Stimulated activated CD8-positive, alpha-beta memory T cell treated with anti-CD3 and anti-CD28 coated beads, Interleukin-7, amount 100 ng/mL, for 24 hours (primary cell): ENCODE data around the gene PIP5K1B.

Experiments
- DNase-seq: peaks from one replicate; pipeline ENCODE4 v3.0.0-alpha.2; 2020; ENCODE audit warnings: low read depth

The PIP5K1B gene

DNA sequence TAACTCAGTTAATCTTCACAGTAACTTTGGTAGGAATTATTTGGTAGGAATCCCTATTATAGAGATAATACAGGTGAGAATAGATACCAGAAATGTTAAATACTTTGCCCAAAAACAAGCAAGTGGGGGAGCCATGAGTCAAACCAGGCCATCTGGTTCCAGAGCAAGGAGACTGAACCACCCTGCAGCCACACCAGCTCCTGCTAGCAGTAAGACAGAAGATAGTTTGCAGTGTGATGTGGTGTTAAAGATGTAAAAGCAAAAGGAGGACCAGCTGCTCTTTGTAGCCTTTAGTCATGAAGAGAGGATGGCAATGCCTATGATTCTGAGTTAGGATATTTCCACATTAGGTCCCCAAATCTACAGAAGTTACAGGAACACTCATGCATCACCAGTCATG lies 207.5 kb downstream of the PIP5K1B start:
- DNase-seq = no peak

DNA sequence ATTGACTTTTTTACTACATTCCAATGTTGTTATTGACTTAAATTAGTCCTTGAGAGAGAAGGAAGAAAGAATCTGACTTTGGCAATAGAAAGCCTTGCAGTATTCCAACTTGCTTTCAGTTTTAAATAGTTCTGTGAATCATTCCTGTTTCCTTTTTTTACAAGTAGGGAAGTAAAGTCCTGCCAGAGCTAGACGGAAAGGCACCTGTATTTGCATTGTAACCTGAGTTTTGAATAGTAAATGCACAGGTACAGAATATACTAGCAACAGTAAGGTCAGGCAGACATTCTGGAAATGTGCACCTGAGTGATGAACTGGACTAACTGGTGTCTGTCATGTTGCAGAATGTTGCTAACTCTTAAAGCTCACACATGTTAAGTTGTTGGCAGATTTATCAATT lies 208.0 kb downstream of the PIP5K1B start:
- DNase-seq = no peak

- no peak for DNase-seq
These were observed 209.7 kb downstream of the PIP5K1B start for GRCh38 chr9:68914751-68915150.

DNA sequence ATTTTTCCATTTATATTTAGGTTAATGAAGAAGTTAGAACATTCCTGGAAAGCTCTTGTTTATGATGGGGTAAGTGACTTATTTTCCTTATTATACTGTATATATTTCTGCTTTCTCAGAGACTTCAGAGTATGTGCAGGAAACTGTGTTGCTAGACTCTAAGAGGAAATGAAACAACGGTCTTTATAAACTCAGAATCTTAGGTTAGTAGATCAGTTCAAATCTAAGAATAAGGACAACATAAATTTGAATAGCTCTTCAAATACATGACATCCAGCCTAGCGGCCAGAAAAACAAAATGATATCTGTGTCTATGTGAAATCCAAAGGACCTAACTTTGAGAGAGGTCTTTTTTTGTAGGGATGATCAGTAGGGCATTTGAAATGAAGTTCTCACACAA lies 214.6 kb downstream of the PIP5K1B start:
- no peak for DNase-seq

- DNase-seq = no peak
These were observed 215.9 kb downstream of the PIP5K1B start for GRCh38 chr9:68920921-68921320.

DNA sequence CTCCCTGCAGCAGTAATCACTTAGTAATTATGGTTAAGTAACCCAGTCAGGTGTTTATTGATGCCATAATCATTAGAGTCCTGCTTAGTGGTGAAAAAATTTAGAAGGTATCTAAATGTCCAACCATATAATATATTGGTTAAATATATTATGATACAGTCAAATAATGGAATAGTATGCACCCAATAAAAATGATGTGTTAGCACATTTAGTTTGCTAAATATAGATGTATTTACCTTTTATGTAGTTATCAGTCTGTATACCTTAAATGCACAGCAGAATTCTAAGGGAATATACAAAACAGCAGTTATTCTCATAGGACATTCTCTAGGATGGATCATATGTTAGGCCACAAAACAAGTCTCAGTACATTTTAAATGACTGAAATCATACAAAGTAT lies 218.4 kb downstream of the PIP5K1B start:
- DNase-seq = no peak

DNA sequence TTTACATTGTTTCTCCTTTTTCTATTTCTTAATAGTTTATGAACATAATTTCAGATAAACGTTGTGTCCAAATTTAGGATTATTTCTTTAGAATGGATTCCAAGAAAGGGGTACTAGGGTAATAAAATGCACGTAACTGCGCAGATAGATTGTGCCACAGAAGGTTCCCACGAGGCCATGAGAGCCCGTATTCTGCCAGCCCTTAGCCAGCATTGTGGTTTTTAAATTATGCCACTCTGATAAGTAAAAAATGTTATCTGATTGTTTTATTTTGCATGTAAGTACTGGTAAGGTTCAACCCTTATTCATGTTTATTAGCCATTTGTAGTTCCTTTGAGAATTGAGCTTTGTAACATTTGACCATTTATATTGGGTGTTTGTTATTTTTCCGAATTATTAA lies 220.1 kb downstream of the PIP5K1B start:
- no peak for DNase-seq

- DNase-seq = no peak
These were observed 222.1 kb downstream of the PIP5K1B start for GRCh38 chr9:68927165-68927564.

DNA sequence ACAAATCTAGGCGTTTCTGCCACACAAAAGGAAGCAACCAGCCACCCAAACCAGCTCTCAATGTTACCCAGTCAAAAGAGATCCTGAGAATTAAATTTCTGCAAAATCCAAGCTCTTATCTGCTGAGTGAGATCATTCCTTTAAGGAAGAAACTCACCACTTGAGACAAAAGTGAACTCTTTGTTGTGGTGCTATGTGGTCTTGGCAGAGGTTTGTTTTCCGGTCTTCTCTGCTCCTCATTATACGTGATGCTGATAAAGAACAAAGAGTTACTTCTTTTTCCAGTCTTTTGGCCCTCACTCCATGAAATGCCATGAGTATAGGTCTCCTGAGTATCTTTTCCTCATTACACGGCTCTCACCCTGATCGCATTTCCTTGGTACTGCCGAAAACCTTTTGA lies 226.8 kb downstream of the PIP5K1B start:
- no peak for DNase-seq

GRCh38 chr9:68932458-68932857 lies 227.4 kb downstream of the PIP5K1B start:
- no peak for DNase-seq

- DNase-seq = no peak
These were observed 228.6 kb downstream of the PIP5K1B start for GRCh38 chr9:68933434-68934328.

DNA sequence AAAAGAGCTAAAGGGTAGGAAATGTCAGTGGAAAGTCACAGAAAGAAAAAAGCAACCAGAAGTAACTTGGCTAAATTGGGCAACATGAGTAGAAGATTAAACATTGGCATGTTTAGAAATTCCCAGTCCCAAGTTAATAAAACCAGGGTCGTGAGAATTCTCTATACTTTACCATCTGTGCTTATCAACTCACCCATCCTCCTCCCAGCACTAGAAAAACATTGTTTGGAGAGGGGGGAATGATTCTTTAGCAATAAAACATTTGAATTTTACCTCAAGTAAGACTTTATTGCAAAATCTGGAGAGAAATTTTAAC lies 229.2 kb downstream of the PIP5K1B start:
- DNase-seq = no peak

DNA sequence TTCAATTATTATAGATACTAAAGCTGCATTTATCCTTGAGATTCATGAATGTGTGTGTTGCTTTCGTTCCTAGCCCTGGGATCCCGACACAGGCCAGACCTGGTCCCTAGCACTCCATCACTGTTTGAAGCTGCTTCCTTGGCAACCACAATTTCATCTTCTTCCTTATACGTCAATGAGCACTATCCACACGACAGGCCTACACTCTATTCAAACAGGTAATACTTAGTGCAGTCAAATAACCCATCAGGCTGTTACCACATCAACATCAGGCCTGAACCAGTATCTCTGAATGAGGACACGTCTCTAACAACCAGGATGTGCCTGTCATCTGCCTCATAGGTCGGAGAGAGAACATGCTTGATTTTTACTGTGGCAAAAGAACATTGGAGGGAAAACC lies 235.5 kb downstream of the PIP5K1B start:
- no peak for DNase-seq

DNA sequence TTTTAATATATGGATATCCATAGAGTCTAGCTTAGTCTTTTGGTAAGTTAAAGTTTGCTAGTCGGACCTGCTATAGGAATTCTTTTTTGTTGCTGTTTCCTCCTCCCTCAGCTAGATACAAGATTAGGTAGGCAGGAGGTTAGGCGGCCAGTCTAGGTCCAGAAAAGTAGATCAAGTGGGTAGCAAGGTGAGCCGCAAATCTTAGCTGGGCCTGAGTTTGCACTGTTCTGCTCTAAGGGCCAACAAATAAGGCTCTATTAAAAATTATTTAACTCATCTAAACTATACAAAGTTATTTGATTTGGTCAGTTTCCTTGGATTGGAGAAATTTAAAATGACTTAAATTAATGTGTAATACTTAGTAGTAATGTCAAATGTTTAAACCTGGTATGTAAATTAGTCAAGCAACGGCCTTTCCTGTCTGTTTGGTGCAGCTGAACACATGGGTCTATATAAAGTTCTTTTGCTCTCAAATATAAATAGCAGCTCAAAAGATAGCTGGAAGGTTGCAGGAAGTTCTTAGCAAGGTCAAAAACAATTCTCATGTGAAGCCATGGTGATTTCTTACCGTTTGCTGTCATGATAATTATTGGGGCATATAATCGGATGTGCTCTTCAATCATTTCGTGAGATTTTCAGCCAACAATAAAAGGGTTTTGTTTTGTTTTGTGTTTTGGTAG lies 236.9 kb downstream of the PIP5K1B start:
- no peak for DNase-seq

- no peak for DNase-seq
These were observed 237.8 kb downstream of the PIP5K1B start for GRCh38 chr9:68942790-68943189.

DNA sequence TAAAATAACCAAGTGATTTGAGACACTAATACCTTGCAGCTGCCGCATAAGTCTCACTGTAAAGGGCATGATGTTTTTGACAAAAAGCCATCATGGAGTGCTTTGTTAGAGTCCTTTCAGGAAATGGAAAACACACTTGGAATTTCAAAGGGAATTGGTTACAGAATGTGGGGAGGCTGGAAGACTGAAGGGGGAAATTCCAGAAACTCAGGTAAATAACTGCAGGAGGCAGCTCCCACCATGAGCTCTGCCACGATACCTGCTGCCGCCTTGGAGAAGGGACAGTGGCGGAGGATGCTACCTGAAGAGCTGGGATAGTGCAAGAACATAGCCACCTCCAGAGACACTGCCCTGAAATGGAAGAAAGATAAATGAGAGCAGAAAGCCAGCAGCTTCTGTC lies 242.0 kb downstream of the PIP5K1B start:
- DNase-seq = no peak

GRCh38 chr9:68947842-68948569 lies 243.0 kb downstream of the PIP5K1B start:
- DNase-seq = no peak

- DNase-seq = no peak
These were observed 244.4 kb downstream of the PIP5K1B start for GRCh38 chr9:68949271-68950000.

DNA sequence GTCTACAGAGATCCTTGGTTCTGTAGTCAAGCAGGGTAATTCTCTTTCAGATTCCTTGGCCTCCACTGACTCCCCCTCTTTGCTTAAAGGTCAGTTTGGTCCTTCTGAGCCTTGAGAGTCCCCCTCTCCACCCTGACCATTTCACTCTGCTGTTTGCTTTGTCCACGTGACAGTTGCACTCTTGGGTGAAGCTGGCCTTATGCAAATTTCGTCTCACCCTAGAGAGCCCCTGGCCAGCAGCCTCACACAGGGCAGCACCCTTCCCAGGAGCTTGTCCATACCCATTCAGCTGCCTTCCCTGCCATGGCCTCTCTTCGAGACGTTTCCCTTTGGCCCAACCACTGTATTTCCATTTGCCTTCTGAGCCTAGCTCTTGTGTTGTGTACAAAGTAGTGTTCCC lies 245.1 kb downstream of the PIP5K1B start:
- DNase-seq = no peak

GRCh38 chr9:68950689-68951088 lies 245.6 kb downstream of the PIP5K1B start:
- no peak for DNase-seq

GRCh38 chr9:68951879-68952659 lies 247.0 kb downstream of the PIP5K1B start:
- DNase-seq = no peak

GRCh38 chr9:68953771-68954170 lies 248.7 kb downstream of the PIP5K1B start:
- DNase-seq = no peak
